ENCODE measurements around the gene TOP1.

GRCh38 chr20:41166201-41167117 is 137.8 kb downstream of the TOP1 start:
- TF ChIP-seq CTCF (IDR thresholded peaks at IDR 0.05; ENCODE audit: low read length) (no peak), EZH2 (optimal IDR thresholded peaks at IDR 0.05; ENCODE audit: low read depth, low read length) (no peak)
